ENCODE measurements around the gene CSNK2B. TPM values are rescaled to one million over a fixed set of nuclear protein-coding genes. Genes with fewer than 3 reads are reported as not detected.

Gene CSNK2B
- total RNA-seq, 2 donors from 2014 or later, result 155 to 171 TPM

GRCh38 chr6:31619805-31620585, 45.9 kb upstream of the CSNK2B start:
- Histone ChIP-seq H3K4me1 (ENCODE audit: control insufficient read depth, insufficient read depth, low read length) (no peaks in the 10 kb centered on the region), H3K9me3 (ENCODE audit: control insufficient read depth, low read length) (no peaks in the 10 kb centered on the region), H3K4me3 (ENCODE audit: low read length) (peak overlapping the region; percentile 78), H3K27ac (ENCODE audit: low read depth, low read length) (peak overlapping the region; percentile 100), H3K9ac (ENCODE audit: extremely low read depth, low read length, poor library complexity, severe bottlenecking) (peak overlapping the region; percentile 82), H3K27me3 (ENCODE audit: control insufficient read depth, insufficient read depth, low read length, poor library complexity, severe bottlenecking) (no peaks in the 10 kb centered on the region), H3K36me3 (ENCODE audit: control insufficient read depth, insufficient read depth, low read length) (peaks cover 31% of the 10 kb centered on the region)
- TF ChIP-seq CTCF (conservative IDR thresholded peaks at IDR 0.05), result no peak
- Mint-ChIP-seq H3K4me3 (peak overlapping the region; percentile 89), H3K27ac (peak overlapping the region; percentile 99), H3K27me3 (ENCODE audit: insufficient read depth) (no peaks in the 10 kb centered on the region), H3K4me1 (peaks cover 22% of the 10 kb centered on the region), H3K9me3 (no peaks in the 10 kb centered on the region), H3K36me3 (ENCODE audit: low read depth) (peaks cover 35% of the 10 kb centered on the region)
- WGBS, 2 experiments (ENCODE audit: insufficient coverage in 1 of 2, insufficient read length in 1 of 2), result 1% methylated on average over 20 to 50 of the region's 50 CpGs
- DNase-seq, result peak; percentile 99

GRCh38 chr6:31620586-31621319, 45.1 kb upstream of the CSNK2B start, which contains the start of gene PRRC2A:
Gene PRRC2A, plus strand, starts transcription at chr6:31620715. Its CDS starts 2,075 bp downstream, at chr6:31622790.
- peak within 1 kb of the TSS; percentile 99 for H3K4me3 ChIP-seq (ENCODE audit: low read length)

More at GRCh38 chr6:31620586-31621319, 45.1 kb upstream of the CSNK2B start, which contains the start of gene PRRC2A:
- no peak for TF ChIP-seq CTCF (conservative IDR thresholded peaks at IDR 0.05)
- Mint-ChIP-seq H3K36me3 (ENCODE audit: low read depth) (peaks cover 43% of the 10 kb centered on the region), H3K27me3 (ENCODE audit: insufficient read depth) (no peaks in the 10 kb centered on the region), H3K4me1 (peaks cover 15% of the 10 kb centered on the region), H3K9me3 (no peaks in the 10 kb centered on the region), H3K4me3 (peak within 1 kb of the TSS; percentile 89), H3K27ac (peak within 1 kb of the TSS; percentile 99)
- Histone ChIP-seq H3K4me1 (ENCODE audit: control insufficient read depth, insufficient read depth, low read length) (no peaks in the 10 kb centered on the region), H3K27ac (ENCODE audit: low read depth, low read length) (peak within 1 kb of the TSS; percentile 100), H3K36me3 (ENCODE audit: control insufficient read depth, insufficient read depth, low read length) (peaks cover 38% of the 10 kb centered on the region), H3K9ac (ENCODE audit: extremely low read depth, low read length, poor library complexity, severe bottlenecking) (peak within 1 kb of the TSS; percentile 99), H3K9me3 (ENCODE audit: control insufficient read depth, low read length) (no peaks in the 10 kb centered on the region), H3K27me3 (ENCODE audit: control insufficient read depth, insufficient read depth, low read length, poor library complexity, severe bottlenecking) (no peaks in the 10 kb centered on the region)
- WGBS, 2 experiments (ENCODE audit: insufficient coverage in 1 of 2, insufficient read length in 1 of 2), result 0 to 1% methylated on average over 12 to 65 of the region's 67 CpGs
- no peak for DNase-seq

All from endodermal cell (in vitro differentiated cells).